NCI-H146 treated with DMSO at 0.1 percent for 48 hours (cell line): ENCODE results near the gene ZFP1.

Experiments used
- DNase-seq: peaks from one replicate; lab custom pipeline; 2025; ENCODE audit not compliant: unreplicated experiment; lab: John Stamatoyannopoulos, UW

The ZFP1 gene

DNA sequence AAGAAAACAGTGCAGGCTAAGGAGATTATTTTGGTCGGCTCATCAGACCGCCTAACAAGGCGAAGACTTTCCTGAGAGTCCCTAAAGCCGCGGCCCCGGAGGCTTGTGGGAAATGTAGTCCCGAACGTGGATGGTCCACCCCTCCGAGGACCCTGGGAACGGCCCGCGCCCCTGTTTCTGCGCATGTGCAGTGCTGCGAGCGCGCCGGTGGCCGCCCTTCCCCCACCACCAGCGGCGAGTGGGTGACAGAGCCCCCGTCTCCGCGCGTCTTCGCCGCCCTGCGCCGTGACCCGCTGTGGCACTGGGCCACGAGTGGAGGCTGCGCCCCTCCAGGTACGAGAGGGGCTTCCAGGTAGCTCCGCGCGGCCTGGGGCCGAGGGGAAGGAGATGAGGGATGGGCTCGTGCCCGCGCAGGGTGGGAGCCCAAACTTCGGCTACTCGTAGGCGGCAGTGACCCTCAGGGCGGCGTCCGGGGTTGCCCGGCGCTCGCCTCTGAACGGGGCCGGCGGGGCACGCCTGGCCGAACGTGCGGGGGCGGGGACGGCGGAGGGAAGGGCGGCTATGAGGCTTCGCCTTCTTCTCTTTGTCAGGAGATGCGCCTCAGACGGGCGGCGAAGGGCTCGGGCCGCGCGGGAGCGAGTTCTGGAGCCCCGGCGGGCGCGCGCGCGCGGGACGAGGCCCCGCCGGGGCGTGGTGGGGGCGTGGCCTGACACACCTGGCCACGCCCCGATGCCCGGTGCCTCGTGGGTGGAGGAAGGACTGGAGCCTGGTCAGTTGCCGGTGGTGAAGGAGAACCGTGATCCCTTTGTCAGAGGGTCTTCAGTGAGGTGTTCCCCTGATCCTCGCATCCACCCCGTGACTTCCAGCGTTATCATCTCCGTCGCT is at the start of gene ZFP1:
Gene ZFP1 (plus strand): TSS at position 214 of the 885 bp plus-strand sequence. CDS start 4,428 bp downstream, outside the sequence.
- DNase-seq, result peak; percentile 71

- no peak for DNase-seq
These were observed 49.2 kb upstream of the ZFP1 start for GRCh38 chr16:75099075-75099667.

- DNase-seq, result no peak
These were observed 48.4 kb upstream of the ZFP1 start for GRCh38 chr16:75099738-75100602.

DNA sequence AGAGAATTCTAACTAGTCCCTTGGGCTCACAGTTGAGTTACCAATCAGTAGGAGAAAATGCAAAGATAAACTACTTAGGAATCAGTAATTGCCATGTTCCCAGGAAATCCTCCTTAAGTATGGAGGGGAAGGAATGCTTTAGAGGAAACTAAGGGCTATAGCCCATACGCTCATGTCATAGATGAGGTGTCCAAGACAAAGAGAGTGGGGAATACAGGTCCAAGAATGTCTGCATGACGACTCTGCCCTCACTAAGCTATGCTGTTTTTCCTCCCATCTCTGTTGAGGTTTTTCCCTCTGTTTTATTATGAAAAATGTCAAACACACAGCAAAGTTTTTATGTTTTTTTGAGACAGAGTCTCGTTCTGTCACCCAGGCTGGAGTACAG is 47.7 kb upstream of the ZFP1 start:
- no peak for DNase-seq

DNA sequence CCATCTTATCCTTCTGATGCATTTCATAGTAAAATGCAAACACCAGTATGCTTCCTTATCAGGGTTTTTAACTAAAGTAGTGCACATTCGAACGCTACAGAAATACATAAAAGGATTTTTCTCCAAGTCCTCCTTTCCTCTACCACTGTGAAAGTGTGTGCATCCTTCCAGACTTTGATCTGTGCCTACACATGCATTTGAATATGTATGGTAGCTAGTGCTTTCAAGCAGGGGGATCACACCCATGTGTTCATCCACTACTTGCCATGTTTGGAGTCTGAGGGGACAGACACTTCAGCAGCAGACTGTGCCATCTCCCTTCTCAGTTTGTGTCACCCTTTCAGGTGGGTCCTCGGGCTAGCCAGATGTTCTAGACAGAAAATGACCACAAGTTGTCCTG is 46.7 kb upstream of the ZFP1 start:
- no peak for DNase-seq

GRCh38 chr16:75102595-75102994 is 45.7 kb upstream of the ZFP1 start:
- no peak for DNase-seq

DNA sequence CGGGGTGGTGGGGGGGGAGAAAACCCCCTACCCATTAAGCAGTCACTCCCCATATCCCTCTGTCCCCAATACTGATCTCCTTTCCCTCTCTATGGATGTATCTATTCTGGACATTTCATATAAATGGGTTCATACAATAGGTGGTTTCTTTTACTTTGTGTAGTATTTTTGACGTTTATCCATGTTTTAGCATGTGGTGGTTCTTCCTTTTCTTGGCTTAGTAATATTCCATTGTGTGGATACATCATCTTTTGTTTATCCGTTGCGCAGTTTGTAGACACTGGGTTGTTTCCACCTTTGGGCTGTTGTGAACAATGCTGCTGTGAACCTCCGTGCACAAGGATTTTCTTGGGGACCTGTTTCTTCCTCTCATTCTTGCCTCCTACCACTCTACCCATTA is 44.3 kb upstream of the ZFP1 start:
- DNase-seq, result no peak

DNA sequence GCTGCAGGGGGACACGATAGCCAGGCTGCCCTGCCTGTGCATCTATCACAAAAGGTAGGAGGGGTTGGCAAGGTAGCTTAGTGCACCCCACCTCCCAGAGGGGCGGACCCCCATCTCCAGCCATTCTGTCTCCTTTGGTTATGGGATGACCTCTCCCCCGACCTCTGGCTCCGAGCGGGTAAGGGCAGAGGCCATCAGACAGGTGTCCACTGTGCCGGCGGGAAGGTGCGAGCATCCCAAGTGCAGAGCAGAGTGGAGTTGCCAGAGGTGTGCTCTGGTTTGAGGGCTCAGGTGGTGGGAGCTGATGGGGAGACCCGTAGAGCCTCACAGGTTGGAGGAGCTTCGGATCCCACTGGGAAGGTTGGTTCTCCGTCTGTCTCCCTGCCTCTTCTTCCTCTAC is 43.5 kb upstream of the ZFP1 start:
- DNase-seq, result no peak

DNA sequence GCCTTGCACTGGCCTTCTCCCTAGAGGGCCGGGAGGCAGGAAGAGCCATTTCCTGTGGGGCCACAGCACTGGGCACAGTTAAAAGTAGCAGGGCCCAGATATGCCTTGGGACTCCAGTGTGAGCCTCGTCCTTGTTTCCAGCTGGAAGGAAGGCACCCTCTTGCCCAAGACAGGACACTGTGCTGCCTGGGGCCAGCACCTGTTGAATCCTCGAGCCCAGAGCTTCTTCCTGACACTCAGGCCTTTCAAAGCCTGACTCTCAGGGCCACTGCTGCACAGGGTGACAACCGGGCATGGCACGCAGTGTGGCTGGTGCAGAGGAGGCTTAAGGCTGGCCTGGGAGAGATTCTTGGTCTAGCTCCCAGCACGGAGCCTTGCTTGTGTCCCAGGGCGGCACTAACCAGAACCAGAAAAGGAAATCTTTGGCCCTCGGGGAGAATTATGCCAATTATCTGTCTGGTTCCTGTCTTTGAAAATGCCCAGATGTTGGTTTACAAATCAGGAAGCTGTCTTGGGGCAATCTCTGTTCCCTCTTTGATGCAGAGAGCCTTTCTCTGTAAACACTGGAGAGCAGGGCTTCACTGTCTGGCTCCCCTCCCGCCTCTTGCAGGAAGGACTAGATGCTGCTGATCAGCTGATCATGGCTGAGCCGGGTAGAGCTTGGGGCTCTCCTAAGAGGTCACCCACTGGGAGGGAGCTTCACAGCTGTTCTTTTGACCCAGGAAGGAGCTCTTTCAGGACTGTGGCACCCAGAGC is 42.8 kb upstream of the ZFP1 start:
- no peak for DNase-seq

DNA sequence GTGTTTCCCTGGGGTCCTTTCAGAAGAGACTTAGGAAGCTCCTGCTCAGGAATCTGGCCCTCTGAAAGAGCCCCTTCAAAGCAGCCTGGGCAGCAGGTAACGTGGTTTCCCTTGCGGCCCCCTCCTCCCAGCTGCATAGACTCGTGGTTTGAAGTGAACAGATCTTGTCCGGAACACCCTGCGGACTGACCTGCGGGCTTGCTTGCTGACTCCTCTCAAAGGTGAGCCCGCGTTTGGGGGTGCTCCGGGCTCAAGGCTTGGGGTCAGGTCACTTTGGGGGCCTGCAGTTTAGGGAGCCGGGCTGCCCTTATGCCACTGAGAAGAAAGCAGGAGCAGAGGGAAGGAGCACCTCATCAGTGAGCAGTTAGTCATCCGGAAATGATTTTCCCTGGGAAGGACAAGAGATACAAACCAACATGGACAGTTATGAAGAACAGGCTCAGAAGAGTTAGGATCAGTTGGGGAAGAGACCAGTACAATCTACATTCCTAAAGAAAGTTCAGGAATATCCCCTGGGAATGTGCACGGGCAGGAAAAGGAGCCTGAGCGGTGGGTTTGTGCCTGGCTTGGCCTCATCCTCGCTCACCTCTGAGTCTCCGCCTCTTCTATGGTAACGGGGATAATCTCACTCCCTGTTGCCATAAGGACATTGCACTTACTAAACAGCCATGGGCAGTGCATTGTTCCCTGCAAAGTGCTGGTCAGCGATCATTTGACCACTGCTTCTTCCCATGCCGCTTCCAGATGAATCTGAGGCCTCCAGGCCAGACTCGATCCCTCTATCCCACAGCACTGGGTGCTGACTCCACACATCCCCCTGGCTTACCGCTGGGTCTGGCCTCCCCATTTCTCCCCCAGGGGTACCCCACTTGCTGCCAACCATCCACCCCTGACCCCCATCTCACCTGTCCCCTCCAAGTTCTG is 41.7 kb upstream of the ZFP1 start:
- DNase-seq, result no peak

DNA sequence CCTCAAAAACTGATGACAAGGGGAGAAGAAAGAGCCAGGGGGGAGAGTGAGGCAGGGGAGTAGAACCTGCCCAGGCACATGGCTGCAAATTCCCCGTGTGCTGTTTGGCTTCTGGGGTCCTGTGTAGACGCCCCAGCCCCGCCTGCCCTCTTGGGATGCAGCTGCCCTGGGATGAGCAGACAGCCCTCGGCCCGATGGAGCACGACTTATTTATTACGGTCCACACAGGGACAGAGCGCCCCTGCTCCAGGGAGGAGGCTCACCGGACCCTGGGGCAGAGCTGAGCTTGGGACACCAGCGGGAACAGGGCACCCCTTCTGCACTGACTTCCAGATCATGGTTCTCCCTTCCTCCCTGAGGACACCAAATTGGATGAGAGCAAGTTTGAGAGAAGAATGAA is 40.8 kb upstream of the ZFP1 start:
- no peak for DNase-seq

- DNase-seq, result no peak
These were observed 39.3 kb upstream of the ZFP1 start for GRCh38 chr16:75108792-75109731.

- no peak for DNase-seq
These were observed 38.5 kb upstream of the ZFP1 start for GRCh38 chr16:75109732-75110243.

GRCh38 chr16:75110637-75111513 is 37.4 kb upstream of the ZFP1 start:
- peak; percentile 50 for DNase-seq

DNA sequence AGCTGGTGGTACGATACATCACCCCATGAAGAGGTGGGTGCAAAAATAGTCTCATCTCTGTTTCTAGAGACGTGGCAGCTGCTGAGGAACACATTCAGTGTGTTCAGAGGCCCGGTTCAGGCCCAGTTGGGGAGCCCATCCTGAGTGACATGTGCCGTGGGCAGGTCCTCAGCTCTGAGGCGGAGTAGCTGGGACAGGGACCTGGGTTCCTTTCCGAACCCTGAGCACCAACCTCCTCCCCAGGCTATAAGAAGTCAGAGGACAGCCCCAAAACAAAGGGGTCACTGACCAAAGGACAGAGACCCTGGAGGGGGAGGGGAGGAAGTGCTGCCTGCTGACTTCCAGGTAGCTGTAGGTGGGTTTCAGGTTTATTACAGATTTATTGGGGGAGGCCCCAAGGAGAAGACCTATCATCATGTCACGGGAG is 36.8 kb upstream of the ZFP1 start:
- no peak for DNase-seq

- no peak for DNase-seq
These were observed 36.2 kb upstream of the ZFP1 start for GRCh38 chr16:75111961-75112733.
